ENCODE data around the gene DYNLRB1.
A peak's percentile ranks its signal among the peaks of the same experiment; 100 is the strongest.

The DYNLRB1 gene

DNA sequence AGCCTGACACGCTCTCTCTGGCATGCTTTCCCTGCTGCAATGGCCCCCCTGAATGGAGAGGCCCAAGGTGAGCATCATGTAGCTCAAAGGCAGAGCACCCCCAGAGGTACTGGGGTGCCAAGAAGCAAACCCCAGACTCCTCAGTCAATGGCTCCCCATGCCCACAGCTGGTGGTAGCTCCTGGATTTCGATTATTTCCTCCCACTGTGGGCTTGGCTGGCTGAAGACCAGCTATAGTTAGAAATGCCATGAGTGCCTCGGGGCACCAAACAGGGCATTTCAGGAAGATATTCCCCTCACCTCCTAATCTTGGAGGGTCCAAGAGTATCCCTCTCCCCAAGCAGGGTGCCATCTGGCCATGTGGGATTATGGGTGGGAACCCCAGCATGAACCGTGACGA lies 59.0 kb downstream of the DYNLRB1 start:
- Histone ChIP-seq H3K36me3 (ENCODE audit: control insufficient read depth in 2 of 2, insufficient read depth in 2 of 2, low read length in 2 of 2) (peaks cover 18 to 26% of the 10 kb centered on the region in 2 donors), H3K27me3 (ENCODE audit: control insufficient read depth in 2 of 2, insufficient read depth in 2 of 2, low read length in 2 of 2) (no peaks in the 10 kb centered on the region), H3K4me1 (ENCODE audit: control insufficient read depth in 2 of 2, insufficient read depth in 2 of 2, low read length in 2 of 2) (peaks cover 10 to 18% of the 10 kb centered on the region in 2 donors), H3K27ac (ENCODE audit: low read depth in 2 of 2, low read length in 2 of 2) (no peak overlapping the region), H3K9ac (ENCODE audit: low read depth in 1 of 2, low read length in 2 of 2) (no peak overlapping the region), H3K9me3 (ENCODE audit: control insufficient read depth in 2 of 2, low read length in 2 of 2) (no peaks in the 10 kb centered on the region), H3K4me3 (ENCODE audit: low read length in 2 of 2) (no peak overlapping the region)

DNA sequence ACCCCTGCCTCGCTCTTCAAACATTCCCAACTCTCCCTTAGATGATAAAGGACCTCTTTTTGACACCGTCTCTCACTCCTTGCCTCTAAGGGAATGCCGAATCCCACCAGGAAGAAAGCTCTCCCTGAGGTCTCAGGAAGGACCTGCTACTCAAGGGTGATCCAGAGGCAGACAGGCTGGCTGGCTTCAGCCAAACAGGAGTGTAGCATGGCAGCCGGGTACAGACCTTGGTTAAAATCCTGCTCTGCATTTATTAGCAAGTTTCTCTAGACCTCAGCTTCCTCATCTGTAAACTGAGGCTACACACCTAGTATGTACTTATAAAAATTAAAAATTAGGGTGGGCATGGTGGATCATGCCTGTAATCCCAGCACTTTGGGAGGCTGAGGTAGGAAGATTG lies 59.5 kb downstream of the DYNLRB1 start:
- Histone ChIP-seq H3K27me3 (ENCODE audit: control insufficient read depth in 2 of 2, insufficient read depth in 2 of 2, low read length in 2 of 2) (no peaks in the 10 kb centered on the region), H3K9me3 (ENCODE audit: control insufficient read depth in 2 of 2, low read length in 2 of 2) (no peaks in the 10 kb centered on the region), H3K9ac (ENCODE audit: low read depth in 1 of 2, low read length in 2 of 2) (no peak overlapping the region), H3K27ac (ENCODE audit: low read depth in 2 of 2, low read length in 2 of 2) (no peak overlapping the region), H3K36me3 (ENCODE audit: control insufficient read depth in 2 of 2, insufficient read depth in 2 of 2, low read length in 2 of 2) (peaks cover 18 to 27% of the 10 kb centered on the region in 2 donors), H3K4me1 (ENCODE audit: control insufficient read depth in 2 of 2, insufficient read depth in 2 of 2, low read length in 2 of 2) (peaks cover 15 to 22% of the 10 kb centered on the region in 2 donors), H3K4me3 (ENCODE audit: low read length in 2 of 2) (no peak overlapping the region)

DNA sequence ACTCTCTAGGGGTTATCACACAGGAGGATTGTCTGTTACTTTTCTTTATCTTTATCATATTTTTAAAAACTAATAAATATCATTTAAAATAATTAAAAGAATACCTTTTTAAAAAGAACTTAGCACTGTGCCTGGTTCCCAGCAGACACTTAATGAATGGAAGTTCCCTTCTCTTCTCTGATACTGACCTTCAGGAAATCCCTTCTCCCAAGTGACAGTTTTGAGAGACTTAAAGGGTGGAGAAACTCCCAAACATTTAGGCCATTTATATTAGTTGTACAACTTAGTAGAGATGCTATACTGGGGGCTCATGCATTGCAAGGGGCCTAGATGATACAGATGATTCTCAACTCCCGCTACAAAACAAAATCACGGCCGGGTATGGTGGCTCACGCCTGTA lies 60.8 kb downstream of the DYNLRB1 start:
- peaks cover 16 to 33% of the 10 kb centered on the region in 2 donors for H3K4me1 ChIP-seq (ENCODE audit: control insufficient read depth in 2 of 2, insufficient read depth in 2 of 2, low read length in 2 of 2)
- H3K9me3 ChIP-seq (ENCODE audit: control insufficient read depth in 2 of 2, low read length in 2 of 2) = no peaks in the 10 kb centered on the region
- no peak overlapping the region for H3K9ac ChIP-seq (ENCODE audit: low read depth in 1 of 2, low read length in 2 of 2)
- H3K4me3 ChIP-seq (ENCODE audit: low read length in 2 of 2) = no peak overlapping the region
- H3K27me3 ChIP-seq (ENCODE audit: control insufficient read depth in 2 of 2, insufficient read depth in 2 of 2, low read length in 2 of 2) = no peaks in the 10 kb centered on the region
- H3K36me3 ChIP-seq (ENCODE audit: control insufficient read depth in 2 of 2, insufficient read depth in 2 of 2, low read length in 2 of 2) = peaks cover 12 to 23% of the 10 kb centered on the region in 2 donors
- no peak overlapping the region for H3K27ac ChIP-seq (ENCODE audit: low read depth in 2 of 2, low read length in 2 of 2)

DNA sequence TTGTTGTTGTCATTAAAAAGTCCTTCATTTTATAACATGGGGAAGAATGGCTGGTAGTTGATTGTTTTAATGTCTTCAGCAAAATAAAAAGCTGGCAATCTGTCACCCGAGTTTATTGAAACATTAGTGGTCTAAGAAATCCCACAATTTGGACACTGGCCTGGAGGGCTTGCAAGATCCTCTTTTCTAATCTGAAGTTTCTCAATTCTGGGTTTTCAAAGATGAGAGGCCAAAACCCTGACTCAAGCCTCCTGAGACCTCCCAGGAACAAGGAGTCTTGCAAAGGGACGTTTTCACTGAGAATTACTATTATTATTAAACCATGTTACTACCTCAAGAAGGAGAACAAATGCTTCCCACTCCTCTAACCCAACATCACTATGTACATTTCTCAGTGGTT lies 61.8 kb downstream of the DYNLRB1 start:
- Histone ChIP-seq H3K4me1 (ENCODE audit: control insufficient read depth in 2 of 2, insufficient read depth in 2 of 2, low read length in 2 of 2) (peaks cover 20 to 37% of the 10 kb centered on the region in 2 donors), H3K9me3 (ENCODE audit: control insufficient read depth in 2 of 2, low read length in 2 of 2) (no peaks in the 10 kb centered on the region), H3K9ac (ENCODE audit: low read depth in 1 of 2, low read length in 2 of 2) (no peak overlapping the region), H3K27ac (ENCODE audit: low read depth in 2 of 2, low read length in 2 of 2) (no peak overlapping the region), H3K27me3 (ENCODE audit: control insufficient read depth in 2 of 2, insufficient read depth in 2 of 2, low read length in 2 of 2) (no peaks in the 10 kb centered on the region), H3K36me3 (ENCODE audit: control insufficient read depth in 2 of 2, insufficient read depth in 2 of 2, low read length in 2 of 2) (peaks cover 12 to 23% of the 10 kb centered on the region in 2 donors), H3K4me3 (ENCODE audit: low read length in 2 of 2) (no peak overlapping the region)

DNA sequence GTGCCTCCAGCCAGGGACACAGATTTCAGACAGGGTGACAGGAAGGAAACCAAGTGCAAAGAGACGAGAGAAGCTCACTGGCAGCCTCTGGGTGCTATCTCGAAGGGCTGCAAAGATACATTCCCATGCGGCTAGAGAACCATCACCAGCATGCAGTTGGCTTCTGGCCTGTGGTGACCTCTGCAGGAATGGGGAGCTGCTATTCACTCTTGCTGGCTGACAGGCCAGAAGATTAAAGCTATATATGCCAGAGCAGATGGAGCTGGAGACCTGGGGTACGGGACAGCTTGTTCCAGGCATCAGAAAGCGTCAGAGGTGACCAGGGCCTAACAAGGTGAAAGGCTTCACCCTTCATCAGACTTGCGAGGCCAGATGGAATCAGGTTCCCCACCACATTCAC lies 62.3 kb downstream of the DYNLRB1 start:
- Histone ChIP-seq H3K9ac (ENCODE audit: low read depth in 1 of 2, low read length in 2 of 2) (no peak overlapping the region), H3K4me1 (ENCODE audit: control insufficient read depth in 2 of 2, insufficient read depth in 2 of 2, low read length in 2 of 2) (peaks cover 23 to 42% of the 10 kb centered on the region in 2 donors), H3K9me3 (ENCODE audit: control insufficient read depth in 2 of 2, low read length in 2 of 2) (no peaks in the 10 kb centered on the region), H3K4me3 (ENCODE audit: low read length in 2 of 2) (no peak overlapping the region), H3K36me3 (ENCODE audit: control insufficient read depth in 2 of 2, insufficient read depth in 2 of 2, low read length in 2 of 2) (peaks cover 8 to 22% of the 10 kb centered on the region in 2 donors), H3K27me3 (ENCODE audit: control insufficient read depth in 2 of 2, insufficient read depth in 2 of 2, low read length in 2 of 2) (no peaks in the 10 kb centered on the region), H3K27ac (ENCODE audit: low read depth in 2 of 2, low read length in 2 of 2) (no peak overlapping the region)

DNA sequence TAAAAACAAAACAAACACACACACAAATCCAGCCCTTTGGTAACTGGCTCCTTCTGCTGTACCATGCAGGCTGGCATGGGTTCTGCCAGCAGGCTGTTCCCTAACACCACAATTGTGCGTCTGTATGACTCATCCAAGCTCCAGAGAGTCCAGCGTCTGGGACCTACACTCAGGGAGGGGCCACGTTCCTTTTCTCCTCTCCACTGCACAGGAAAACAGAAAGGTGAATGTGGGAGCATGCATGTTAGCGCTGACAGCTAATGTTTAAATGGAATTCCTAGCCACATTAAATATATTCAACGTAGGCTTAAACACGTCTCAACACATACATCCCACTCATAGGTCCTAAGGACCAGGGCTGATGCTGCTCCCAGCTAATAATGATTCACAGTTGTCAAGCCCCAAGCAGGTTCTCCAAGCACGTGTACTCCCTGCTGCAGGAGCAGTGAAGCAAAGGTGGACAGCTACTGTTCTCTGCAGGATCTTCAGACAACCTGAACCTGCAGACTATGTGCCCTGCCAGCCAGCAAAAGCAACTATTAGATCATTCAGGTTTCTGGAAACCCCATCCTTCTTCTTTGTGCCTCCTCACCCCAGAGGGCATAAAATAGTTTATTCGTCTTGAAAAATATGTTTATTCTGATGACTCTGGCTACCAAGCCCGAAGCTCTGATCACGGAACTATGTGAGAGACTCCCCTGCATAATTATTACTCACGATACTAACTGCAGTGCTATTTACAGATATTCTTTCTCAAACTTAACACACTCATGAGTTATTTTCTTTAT lies 63.2 kb downstream of the DYNLRB1 start:
- Histone ChIP-seq H3K4me1 (ENCODE audit: control insufficient read depth in 2 of 2, insufficient read depth in 2 of 2, low read length in 2 of 2) (peaks cover 27 to 48% of the 10 kb centered on the region in 2 donors), H3K36me3 (ENCODE audit: control insufficient read depth in 2 of 2, insufficient read depth in 2 of 2, low read length in 2 of 2) (peaks cover 5 to 15% of the 10 kb centered on the region in 2 donors), H3K9ac (ENCODE audit: low read depth in 1 of 2, low read length in 2 of 2) (no peak overlapping the region), H3K4me3 (ENCODE audit: low read length in 2 of 2) (no peak overlapping the region), H3K9me3 (ENCODE audit: control insufficient read depth in 2 of 2, low read length in 2 of 2) (no peaks in the 10 kb centered on the region), H3K27me3 (ENCODE audit: control insufficient read depth in 2 of 2, insufficient read depth in 2 of 2, low read length in 2 of 2) (no peaks in the 10 kb centered on the region), H3K27ac (ENCODE audit: low read depth in 2 of 2, low read length in 2 of 2) (peak overlapping the region; percentile 72 to 76)

DNA sequence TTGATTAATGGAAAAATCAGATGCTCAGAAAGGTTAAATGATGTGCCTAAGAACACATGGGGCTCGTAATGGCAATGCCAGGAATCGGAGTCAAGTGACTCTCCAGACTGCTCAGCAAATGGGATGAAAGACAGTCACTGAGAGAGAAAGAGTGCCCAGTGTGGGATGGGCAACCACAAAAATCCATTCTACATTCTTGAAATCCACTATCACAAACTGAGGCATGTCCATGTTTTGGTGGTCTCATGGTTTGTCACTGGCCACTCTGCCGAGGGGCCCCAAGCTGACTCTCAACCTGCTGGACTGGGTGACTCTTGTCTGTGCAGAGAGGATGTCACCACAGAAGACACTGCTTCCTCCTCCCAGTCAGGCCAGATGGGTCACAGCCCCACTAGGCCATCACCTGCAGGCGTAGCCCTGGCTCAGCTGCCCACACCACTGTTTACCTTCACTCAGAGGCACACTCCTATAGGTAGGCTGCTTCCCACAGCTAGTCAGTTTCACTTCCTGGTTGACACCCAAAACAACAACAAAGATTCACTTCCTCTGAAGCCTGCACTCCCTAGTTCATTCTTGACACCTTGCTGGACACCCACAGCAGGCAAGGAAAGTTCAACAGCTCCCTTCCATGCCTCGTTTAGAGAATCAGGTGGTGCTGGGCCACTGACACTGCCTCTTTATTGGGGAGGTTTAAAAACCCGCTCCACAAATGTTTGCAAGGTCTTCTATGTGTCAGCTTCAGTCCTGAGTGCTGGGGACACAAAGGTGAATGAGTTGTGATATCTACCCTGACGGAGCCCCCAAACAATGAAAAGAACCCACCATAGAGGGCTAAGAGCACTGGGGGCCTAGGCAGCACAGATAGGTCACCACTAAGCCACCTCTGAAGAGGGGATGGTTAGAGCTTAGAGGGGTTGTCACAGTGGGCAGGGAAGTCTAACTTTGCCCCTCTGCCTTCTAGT lies 64.0 kb downstream of the DYNLRB1 start:
- Histone ChIP-seq H3K27me3 (ENCODE audit: control insufficient read depth in 2 of 2, insufficient read depth in 2 of 2, low read length in 2 of 2) (no peaks in the 10 kb centered on the region), H3K9me3 (ENCODE audit: control insufficient read depth in 2 of 2, low read length in 2 of 2) (no peaks in the 10 kb centered on the region), H3K4me3 (ENCODE audit: low read length in 2 of 2) (no peak overlapping the region), H3K27ac (ENCODE audit: low read depth in 2 of 2, low read length in 2 of 2) (peak overlapping the region; percentile 72 to 76), H3K36me3 (ENCODE audit: control insufficient read depth in 2 of 2, insufficient read depth in 2 of 2, low read length in 2 of 2) (peaks cover 0 to 10% of the 10 kb centered on the region in 2 donors), H3K9ac (ENCODE audit: low read depth in 1 of 2, low read length in 2 of 2) (peak overlapping the region in 1 of 2 donors; percentile 45), H3K4me1 (ENCODE audit: control insufficient read depth in 2 of 2, insufficient read depth in 2 of 2, low read length in 2 of 2) (peaks cover 27 to 48% of the 10 kb centered on the region in 2 donors)

DNA sequence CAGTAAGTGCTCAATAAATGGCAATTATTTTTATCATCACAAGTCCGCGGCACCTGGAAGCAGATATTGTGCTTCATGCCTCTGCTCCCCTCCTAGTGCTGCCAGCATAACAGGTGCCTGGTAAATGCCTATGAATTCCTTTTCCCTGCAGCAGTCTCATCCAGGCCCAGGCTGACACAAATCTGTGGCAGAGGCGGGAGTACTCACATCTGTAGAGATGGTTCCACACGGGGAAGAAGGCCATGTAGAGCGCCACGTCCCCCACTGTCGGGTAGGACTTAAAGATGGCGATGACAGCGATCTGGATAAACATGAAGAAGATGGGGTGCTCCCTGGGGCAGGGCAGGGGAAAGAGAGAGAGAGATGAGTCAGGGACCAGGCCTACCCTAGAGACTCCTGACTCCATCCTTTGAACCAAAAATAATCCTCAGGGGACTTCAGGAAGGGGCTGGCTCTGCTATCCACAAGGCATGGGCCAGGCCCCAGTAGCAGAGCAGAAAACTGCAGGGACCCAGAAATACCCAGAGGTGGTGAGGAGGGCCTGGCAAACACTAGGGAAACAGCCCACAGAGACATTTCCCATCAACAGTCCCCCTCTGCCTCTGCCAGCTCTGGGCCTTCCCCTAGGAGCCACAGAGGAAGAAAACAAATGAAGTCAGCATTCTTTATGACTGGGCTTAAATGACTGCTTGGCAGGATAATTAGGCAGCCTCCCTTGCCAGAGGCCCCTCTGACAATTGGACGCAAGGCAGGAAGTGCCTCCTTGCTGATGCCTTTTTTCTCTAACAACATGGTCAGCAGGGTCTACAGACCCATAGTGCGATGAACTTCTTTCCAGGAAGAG lies 65.3 kb downstream of the DYNLRB1 start:
- peak overlapping the region; percentile 72 to 76 for H3K27ac ChIP-seq (ENCODE audit: low read depth in 2 of 2, low read length in 2 of 2)
- no peaks in the 10 kb centered on the region for H3K27me3 ChIP-seq (ENCODE audit: control insufficient read depth in 2 of 2, insufficient read depth in 2 of 2, low read length in 2 of 2)
- peaks cover 27 to 48% of the 10 kb centered on the region in 2 donors for H3K4me1 ChIP-seq (ENCODE audit: control insufficient read depth in 2 of 2, insufficient read depth in 2 of 2, low read length in 2 of 2)
- no peak overlapping the region for H3K4me3 ChIP-seq (ENCODE audit: low read length in 2 of 2)
- peaks cover 2 to 12% of the 10 kb centered on the region in 2 donors for H3K36me3 ChIP-seq (ENCODE audit: control insufficient read depth in 2 of 2, insufficient read depth in 2 of 2, low read length in 2 of 2)
- H3K9ac ChIP-seq (ENCODE audit: low read depth in 1 of 2, low read length in 2 of 2) = no peak overlapping the region
- H3K9me3 ChIP-seq (ENCODE audit: control insufficient read depth in 2 of 2, low read length in 2 of 2) = no peaks in the 10 kb centered on the region

DNA sequence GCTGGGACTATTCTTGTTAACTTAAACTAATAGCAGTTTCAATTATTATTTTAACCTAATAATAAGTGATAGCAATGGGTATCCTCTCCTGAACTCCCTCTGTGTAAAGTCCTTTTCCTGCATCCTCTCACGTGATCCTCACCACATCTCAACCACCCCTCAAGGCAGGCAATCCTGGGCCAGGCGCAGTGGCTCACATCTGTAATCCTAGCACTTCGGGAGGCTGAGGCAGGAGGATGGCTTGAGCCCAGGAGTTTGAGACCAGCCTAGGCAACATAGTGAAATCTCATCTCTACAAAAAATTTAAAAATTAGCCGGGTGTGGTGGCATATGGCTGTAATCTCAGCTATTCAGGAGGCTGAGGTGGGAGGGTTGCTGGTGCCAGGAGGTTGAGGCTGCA lies 66.0 kb downstream of the DYNLRB1 start:
- Histone ChIP-seq H3K4me1 (ENCODE audit: control insufficient read depth in 2 of 2, insufficient read depth in 2 of 2, low read length in 2 of 2) (peaks cover 27 to 48% of the 10 kb centered on the region in 2 donors), H3K9ac (ENCODE audit: low read depth in 1 of 2, low read length in 2 of 2) (no peak overlapping the region), H3K27me3 (ENCODE audit: control insufficient read depth in 2 of 2, insufficient read depth in 2 of 2, low read length in 2 of 2) (no peaks in the 10 kb centered on the region), H3K4me3 (ENCODE audit: low read length in 2 of 2) (no peak overlapping the region), H3K9me3 (ENCODE audit: control insufficient read depth in 2 of 2, low read length in 2 of 2) (no peaks in the 10 kb centered on the region), H3K36me3 (ENCODE audit: control insufficient read depth in 2 of 2, insufficient read depth in 2 of 2, low read length in 2 of 2) (peaks cover 2 to 17% of the 10 kb centered on the region in 2 donors), H3K27ac (ENCODE audit: low read depth in 2 of 2, low read length in 2 of 2) (peak overlapping the region; percentile 72 to 76)

All from mucosa of rectum (tissue), 2 donors.